ENCODE measurements around the gene IFT122. TPM values are rescaled to one million over a fixed set of nuclear protein-coding genes. Genes with fewer than 3 reads are reported as not detected.

IFT122 gene
- total and polyA plus RNA-seq, 2 experiments from 2014 or later: 10.2 to 38.8 TPM

- H3F3A ChIP-seq (replicated peaks; ENCODE audit: low read depth): no peaks in the 10 kb centered on the region
- ATAC-seq (no peak), DNase-seq (ENCODE audit: low spot score) (no peak)
- H3K9me3 Mint-ChIP-seq: no peaks in the 10 kb centered on the region; the same call in 2 of the 3 replicates
- no peak overlapping the region for H3K4me3 Mint-ChIP-seq
- no peaks in the 10 kb centered on the region for H4K20me1 ChIP-seq (replicated peaks; ENCODE audit: insufficient read depth)
- no peaks in the 10 kb centered on the region for H3K9me2 ChIP-seq (ENCODE audit: insufficient read depth)
- no peak overlapping the region for H3K4me2 ChIP-seq
- H3K4me1 ChIP-seq (ENCODE audit: insufficient read depth): no peaks in the 10 kb centered on the region
- H3K4me3 ChIP-seq: no peak overlapping the region
- peaks cover 9% of the 10 kb centered on the region for H3K4me1 Mint-ChIP-seq
- TF ChIP-seq ZNF331 (CRISPR knock-in tag; IDR thresholded peaks at IDR 0.05; ENCODE audit: low read depth) (no peak), CTCF (conservative IDR thresholded peaks at IDR 0.05; ENCODE audit: low read depth in 2 of 2) (no peak), JUNB (IDR thresholded peaks at IDR 0.05; ENCODE audit: unreplicated experiment) (no peak), CREB1 (CRISPR knock-in tag; IDR thresholded peaks at IDR 0.05; ENCODE audit: low read depth) (no peak), ZNF462 (CRISPR knock-in tag; IDR thresholded peaks at IDR 0.05) (no peak), ZNF114 (CRISPR knock-in tag; IDR thresholded peaks at IDR 0.05) (no peak), EZH2 (IDR thresholded peaks at IDR 0.05; ENCODE audit: low read depth, unreplicated experiment) (no peak), NANOG (IDR thresholded peaks at IDR 0.05; ENCODE audit: borderline replicate concordance) (no peak), REST (IDR thresholded peaks at IDR 0.05; ENCODE audit: unreplicated experiment) (no peak), POLR2AphosphoS5 (IDR thresholded peaks at IDR 0.05; ENCODE audit: low read depth) (no peak), ETS1 (IDR thresholded peaks at IDR 0.05) (no peak), EZH2phosphoT487 (IDR thresholded peaks at IDR 0.05; ENCODE audit: unreplicated experiment) (no peak), STAT1 (IDR thresholded peaks at IDR 0.05; ENCODE audit: unreplicated experiment) (no peak)
- no peak overlapping the region for H3K27ac ChIP-seq (ENCODE audit: low read depth)
- H3K27me3 ChIP-seq (ENCODE audit: insufficient read depth): no peaks in the 10 kb centered on the region
- peaks cover 11% of the 10 kb centered on the region for H3K27me3 Mint-ChIP-seq (ENCODE audit: insufficient read depth, low read depth, poor library complexity)
- H3K36me3 Mint-ChIP-seq (ENCODE audit: low read depth): peaks cover 15% of the 10 kb centered on the region
- no peak overlapping the region for H3K27ac Mint-ChIP-seq
- no peaks in the 10 kb centered on the region for H3K36me3 ChIP-seq (ENCODE audit: insufficient read depth)
- no peak overlapping the region for H2AFZ ChIP-seq
- no peaks in the 10 kb centered on the region for H3K79me2 ChIP-seq (replicated peaks; ENCODE audit: insufficient read depth)
These were observed 78.6 kb downstream of the IFT122 start for GRCh38 chr3:129518581-129518980.
